ENCODE measurements around the gene NFIA.

Gene NFIA

DNA sequence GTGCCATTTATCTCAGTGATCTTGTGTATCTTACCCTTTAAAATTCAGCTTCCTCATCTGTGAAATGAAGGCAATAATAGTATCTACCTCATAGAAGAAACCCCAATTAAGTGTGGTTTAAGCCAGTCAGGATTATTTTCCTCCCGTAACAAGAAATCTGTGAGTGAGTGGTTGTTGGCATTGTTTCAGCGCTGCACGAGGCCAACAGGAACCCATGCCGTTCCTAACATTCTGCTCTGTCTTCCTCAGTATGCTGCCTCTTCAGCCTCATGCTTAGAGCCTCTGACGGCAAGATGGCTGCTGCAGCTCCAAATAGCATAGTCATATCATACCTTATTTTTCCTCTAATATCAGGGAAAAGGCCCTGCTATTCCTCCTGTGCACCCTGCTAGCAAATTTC lies 352.9 kb downstream of the NFIA start:
- Histone ChIP-seq H3K9me3 (ENCODE audit: control insufficient read depth, low read depth, low read length) (no peaks in the 10 kb centered on the region), H3K36me3 (ENCODE audit: control insufficient read depth, low read depth, low read length) (no peaks in the 10 kb centered on the region), H3K27me3 (ENCODE audit: control insufficient read depth, insufficient read depth, low read length) (no peaks in the 10 kb centered on the region), H3K4me3 (ENCODE audit: low read length) (no peak overlapping the region), H3K27ac (ENCODE audit: low read length) (no peak overlapping the region), H3K9ac (ENCODE audit: low read length) (no peak overlapping the region), H3K4me1 (ENCODE audit: control insufficient read depth, low read depth, low read length) (peaks cover 10% of the 10 kb centered on the region)

DNA sequence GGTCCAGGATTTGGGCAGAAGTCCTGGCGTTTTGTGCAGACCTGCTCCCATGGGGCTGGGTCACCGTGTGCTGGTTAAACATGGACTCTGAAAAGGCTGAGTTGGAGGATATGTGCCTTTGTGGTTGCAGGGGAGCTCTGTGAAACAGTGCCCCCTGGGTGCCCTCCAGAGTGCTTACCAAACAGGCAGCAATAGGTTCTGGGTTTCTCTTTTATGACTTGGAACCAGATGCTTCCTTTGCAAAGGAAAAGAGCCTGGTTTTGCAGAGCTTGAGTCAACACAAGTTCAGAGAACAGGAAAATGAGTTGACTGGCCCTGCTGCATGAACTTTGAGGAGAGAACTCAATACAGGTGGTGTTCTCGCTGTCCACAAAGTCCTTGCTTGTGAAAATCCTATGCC lies 353.7 kb downstream of the NFIA start:
- H3K36me3 ChIP-seq (ENCODE audit: control insufficient read depth, low read depth, low read length): no peaks in the 10 kb centered on the region
- no peak overlapping the region for H3K4me3 ChIP-seq (ENCODE audit: low read length)
- H3K27me3 ChIP-seq (ENCODE audit: control insufficient read depth, insufficient read depth, low read length): no peaks in the 10 kb centered on the region
- no peak overlapping the region for H3K9ac ChIP-seq (ENCODE audit: low read length)
- peaks cover 10% of the 10 kb centered on the region for H3K4me1 ChIP-seq (ENCODE audit: control insufficient read depth, low read depth, low read length)
- H3K9me3 ChIP-seq (ENCODE audit: control insufficient read depth, low read depth, low read length): no peaks in the 10 kb centered on the region
- H3K27ac ChIP-seq (ENCODE audit: low read length): no peak overlapping the region

DNA sequence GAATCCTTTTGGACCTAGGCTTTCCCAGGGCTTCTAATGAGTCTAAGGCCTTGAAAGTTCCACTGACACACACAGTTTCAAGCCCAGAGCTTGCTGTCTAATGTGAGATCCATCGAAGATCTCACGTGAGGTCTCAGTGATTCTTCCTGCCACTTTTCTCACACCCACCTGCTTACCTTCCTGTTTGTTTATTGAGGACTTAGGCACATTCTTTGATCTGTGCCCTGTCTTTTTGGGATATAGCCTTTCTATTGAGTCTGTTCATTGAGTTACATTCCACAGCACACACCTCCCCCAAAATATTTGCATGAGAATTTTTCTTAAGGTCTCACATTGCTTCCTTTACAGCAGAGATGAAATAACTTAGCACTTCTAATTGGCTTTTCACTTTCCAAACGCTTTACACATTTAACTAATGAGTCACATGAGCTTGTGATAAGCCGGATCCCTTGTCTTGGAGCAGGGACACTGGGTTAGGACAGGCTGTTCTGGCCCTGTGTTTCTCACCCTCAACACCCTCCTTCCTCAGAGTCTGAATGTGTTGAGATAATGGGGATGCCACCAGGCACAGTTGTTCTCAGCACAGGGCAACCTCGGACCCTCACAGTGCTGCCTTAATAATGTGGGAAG lies 354.2 kb downstream of the NFIA start:
- H3K36me3 ChIP-seq (ENCODE audit: control insufficient read depth, low read depth, low read length): no peaks in the 10 kb centered on the region
- no peaks in the 10 kb centered on the region for H3K27me3 ChIP-seq (ENCODE audit: control insufficient read depth, insufficient read depth, low read length)
- H3K4me3 ChIP-seq (ENCODE audit: low read length): no peak overlapping the region
- H3K4me1 ChIP-seq (ENCODE audit: control insufficient read depth, low read depth, low read length): peaks cover 10% of the 10 kb centered on the region
- H3K9me3 ChIP-seq (ENCODE audit: control insufficient read depth, low read depth, low read length): no peaks in the 10 kb centered on the region
- no peak overlapping the region for H3K9ac ChIP-seq (ENCODE audit: low read length)
- H3K27ac ChIP-seq (ENCODE audit: low read length): no peak overlapping the region

DNA sequence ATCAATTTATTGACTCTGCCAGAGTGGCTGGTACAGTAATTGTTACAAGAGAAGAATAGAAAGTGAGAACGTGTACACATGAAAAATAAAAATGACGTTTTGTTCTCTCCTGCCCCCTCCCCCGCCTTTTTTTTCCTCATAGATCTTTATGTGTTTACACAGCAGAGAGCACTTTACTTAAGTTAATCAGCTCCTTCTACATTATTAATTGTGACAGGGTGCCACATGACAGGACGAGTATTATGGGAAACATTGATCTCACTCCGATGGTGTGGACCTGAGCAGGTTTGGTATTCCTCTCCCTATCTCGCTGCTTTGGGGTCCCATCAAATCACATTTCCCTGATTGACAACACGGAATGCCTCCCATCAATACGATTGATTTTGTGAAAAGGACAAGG lies 356.9 kb downstream of the NFIA start:
- Histone ChIP-seq H3K36me3 (ENCODE audit: control insufficient read depth, low read depth, low read length) (no peaks in the 10 kb centered on the region), H3K27ac (ENCODE audit: low read length) (no peak overlapping the region)

DNA sequence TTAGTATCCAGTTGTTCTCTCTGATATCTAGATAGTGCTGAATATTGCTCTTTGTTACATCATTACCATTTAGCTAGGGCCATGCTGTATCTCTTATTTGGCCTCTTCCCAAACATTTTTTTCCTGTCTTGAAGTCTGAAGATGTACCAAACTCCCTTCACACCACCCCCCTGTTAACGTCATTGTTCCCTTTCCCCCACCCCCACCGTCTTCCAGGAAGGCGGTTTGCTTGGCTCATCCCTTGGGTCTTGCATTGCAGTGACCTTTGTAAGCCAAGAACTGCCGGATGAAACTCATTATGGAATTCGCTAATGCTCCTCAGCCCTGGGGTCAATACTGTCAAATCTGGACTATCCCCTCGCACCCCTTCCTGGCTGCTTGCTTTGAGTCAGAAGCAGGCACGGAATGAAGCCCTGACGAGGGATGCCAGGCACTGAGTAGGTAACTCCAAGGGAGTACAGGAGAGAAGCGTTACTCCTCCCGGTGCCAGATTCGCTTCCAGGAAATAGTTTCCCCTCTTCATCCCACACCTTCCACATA lies 359.4 kb downstream of the NFIA start:
- H3K27ac ChIP-seq (ENCODE audit: low read length): no peak overlapping the region
- no peaks in the 10 kb centered on the region for H3K9me3 ChIP-seq (ENCODE audit: control insufficient read depth, low read depth, low read length)
- H3K4me3 ChIP-seq (ENCODE audit: low read length): no peak overlapping the region
- H3K9ac ChIP-seq (ENCODE audit: low read length): no peak overlapping the region
- H3K27me3 ChIP-seq (ENCODE audit: control insufficient read depth, insufficient read depth, low read length): no peaks in the 10 kb centered on the region
- H3K4me1 ChIP-seq (ENCODE audit: control insufficient read depth, low read depth, low read length): peaks cover 14% of the 10 kb centered on the region
- H3K36me3 ChIP-seq (ENCODE audit: control insufficient read depth, low read depth, low read length): no peaks in the 10 kb centered on the region

More for the DNA sequence above, 356.9 kb downstream of the NFIA start:
- H3K9me3 ChIP-seq (ENCODE audit: control insufficient read depth, low read depth, low read length): no peaks in the 10 kb centered on the region
- no peak overlapping the region for H3K9ac ChIP-seq (ENCODE audit: low read length)
- no peaks in the 10 kb centered on the region for H3K27me3 ChIP-seq (ENCODE audit: control insufficient read depth, insufficient read depth, low read length)
- no peak overlapping the region for H3K4me3 ChIP-seq (ENCODE audit: low read length)
- H3K4me1 ChIP-seq (ENCODE audit: control insufficient read depth, low read depth, low read length): peaks cover 21% of the 10 kb centered on the region

DNA sequence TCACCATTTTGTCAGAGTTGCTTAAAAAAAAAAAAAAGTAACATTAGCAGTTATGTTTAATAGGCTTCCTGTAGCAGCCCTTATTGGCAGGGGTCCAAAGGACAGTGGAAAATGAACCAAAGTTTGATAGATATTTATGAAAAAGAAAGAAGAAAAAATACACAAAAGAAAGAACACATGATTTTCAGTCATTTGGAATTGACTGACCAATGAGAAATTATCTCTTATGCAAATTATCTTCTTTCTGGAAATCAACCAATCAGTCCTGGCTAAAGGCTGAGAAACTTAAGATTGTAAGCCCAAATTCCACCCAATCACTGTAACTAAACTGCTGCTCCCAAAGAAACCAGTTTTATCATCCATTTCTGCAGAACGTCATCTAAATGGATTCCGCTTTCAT lies 360.2 kb downstream of the NFIA start:
- no peak overlapping the region for H3K9ac ChIP-seq (ENCODE audit: low read length)
- no peak overlapping the region for H3K4me3 ChIP-seq (ENCODE audit: low read length)
- H3K27me3 ChIP-seq (ENCODE audit: control insufficient read depth, insufficient read depth, low read length): no peaks in the 10 kb centered on the region
- no peaks in the 10 kb centered on the region for H3K36me3 ChIP-seq (ENCODE audit: control insufficient read depth, low read depth, low read length)
- no peak overlapping the region for H3K27ac ChIP-seq (ENCODE audit: low read length)
- peaks cover 12% of the 10 kb centered on the region for H3K4me1 ChIP-seq (ENCODE audit: control insufficient read depth, low read depth, low read length)
- no peaks in the 10 kb centered on the region for H3K9me3 ChIP-seq (ENCODE audit: control insufficient read depth, low read depth, low read length)

DNA sequence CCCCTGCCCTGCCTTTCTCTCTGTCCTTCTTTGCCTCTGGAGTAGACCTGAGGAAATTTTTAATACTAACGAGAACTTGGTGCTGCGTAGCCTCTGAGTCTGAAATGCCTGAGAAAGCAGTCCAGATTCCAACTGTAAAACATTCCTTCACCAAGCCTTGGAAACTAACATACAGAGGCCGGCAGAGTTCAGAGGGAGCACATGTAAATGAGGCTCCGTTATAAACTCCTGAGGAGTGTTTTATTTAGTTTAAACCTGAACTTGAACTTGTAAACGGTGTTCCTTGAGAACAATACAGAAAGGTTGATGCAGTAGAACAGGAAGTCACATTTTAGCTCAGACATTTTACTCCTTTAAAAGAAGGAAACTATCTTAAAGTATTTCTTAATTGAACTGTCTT lies 361.9 kb downstream of the NFIA start:
- Histone ChIP-seq H3K27me3 (ENCODE audit: control insufficient read depth, insufficient read depth, low read length) (no peaks in the 10 kb centered on the region), H3K36me3 (ENCODE audit: control insufficient read depth, low read depth, low read length) (no peaks in the 10 kb centered on the region), H3K4me3 (ENCODE audit: low read length) (no peak overlapping the region), H3K27ac (ENCODE audit: low read length) (no peak overlapping the region), H3K9ac (ENCODE audit: low read length) (no peak overlapping the region), H3K4me1 (ENCODE audit: control insufficient read depth, low read depth, low read length) (peaks cover 12% of the 10 kb centered on the region), H3K9me3 (ENCODE audit: control insufficient read depth, low read depth, low read length) (no peaks in the 10 kb centered on the region)

DNA sequence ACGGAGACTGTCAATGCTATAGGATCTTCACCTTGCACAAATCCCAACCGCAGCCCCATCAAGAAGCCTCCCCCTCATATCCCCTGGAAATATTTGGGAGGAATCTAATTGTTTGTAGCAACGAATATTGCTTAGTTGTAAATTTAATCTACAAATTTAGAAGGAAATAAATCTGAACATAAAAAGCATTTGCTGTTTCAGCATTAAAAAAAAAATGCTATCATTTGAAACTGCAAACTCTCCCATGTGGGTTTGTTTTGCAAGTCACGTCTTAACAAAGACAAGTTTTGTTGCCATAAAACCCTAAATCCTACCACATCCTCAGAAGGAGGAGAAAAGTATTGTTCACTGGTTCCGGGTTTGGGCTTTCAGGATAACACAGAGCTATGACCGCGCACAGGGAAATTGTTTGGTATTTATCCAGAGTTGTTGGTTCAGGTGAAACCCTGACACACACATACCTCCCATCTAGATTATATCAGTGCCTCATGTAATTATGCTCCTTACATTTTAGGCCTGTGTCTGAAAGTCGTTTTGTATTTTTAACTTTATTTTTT lies 363.0 kb downstream of the NFIA start:
- Histone ChIP-seq H3K9me3 (ENCODE audit: control insufficient read depth, low read depth, low read length) (no peaks in the 10 kb centered on the region), H3K27ac (ENCODE audit: low read length) (no peak overlapping the region), H3K4me3 (ENCODE audit: low read length) (no peak overlapping the region), H3K4me1 (ENCODE audit: control insufficient read depth, low read depth, low read length) (peaks cover 12% of the 10 kb centered on the region), H3K36me3 (ENCODE audit: control insufficient read depth, low read depth, low read length) (no peaks in the 10 kb centered on the region), H3K27me3 (ENCODE audit: control insufficient read depth, insufficient read depth, low read length) (no peaks in the 10 kb centered on the region), H3K9ac (ENCODE audit: low read length) (no peak overlapping the region)

DNA sequence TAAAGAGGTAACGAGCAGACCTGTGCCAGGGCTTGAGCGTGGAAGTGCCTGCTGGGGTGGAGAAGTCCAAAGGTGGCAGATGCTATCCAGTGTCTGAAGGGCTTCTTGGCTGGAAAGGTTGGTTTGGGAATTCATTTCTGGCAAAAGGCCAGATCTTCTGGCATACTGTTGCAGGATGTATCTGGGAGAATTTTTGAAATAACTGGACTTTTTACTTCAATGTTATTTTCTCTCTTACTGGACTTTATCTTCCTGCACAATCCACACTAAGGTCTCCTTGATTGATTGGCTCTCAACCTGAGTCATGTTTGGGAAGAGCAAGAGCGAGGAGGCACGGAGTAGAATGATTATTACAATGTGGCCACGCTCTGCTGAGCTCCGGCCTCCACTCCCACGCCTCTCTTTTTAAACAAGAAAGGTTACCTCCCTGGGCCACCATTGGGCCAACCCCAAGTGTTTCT lies 364.2 kb downstream of the NFIA start:
- H3K9ac ChIP-seq (ENCODE audit: low read length): no peak overlapping the region
- no peaks in the 10 kb centered on the region for H3K9me3 ChIP-seq (ENCODE audit: control insufficient read depth, low read depth, low read length)
- peaks cover 11% of the 10 kb centered on the region for H3K4me1 ChIP-seq (ENCODE audit: control insufficient read depth, low read depth, low read length)
- no peaks in the 10 kb centered on the region for H3K36me3 ChIP-seq (ENCODE audit: control insufficient read depth, low read depth, low read length)
- no peaks in the 10 kb centered on the region for H3K27me3 ChIP-seq (ENCODE audit: control insufficient read depth, insufficient read depth, low read length)
- H3K27ac ChIP-seq (ENCODE audit: low read length): no peak overlapping the region
- H3K4me3 ChIP-seq (ENCODE audit: low read length): no peak overlapping the region

DNA sequence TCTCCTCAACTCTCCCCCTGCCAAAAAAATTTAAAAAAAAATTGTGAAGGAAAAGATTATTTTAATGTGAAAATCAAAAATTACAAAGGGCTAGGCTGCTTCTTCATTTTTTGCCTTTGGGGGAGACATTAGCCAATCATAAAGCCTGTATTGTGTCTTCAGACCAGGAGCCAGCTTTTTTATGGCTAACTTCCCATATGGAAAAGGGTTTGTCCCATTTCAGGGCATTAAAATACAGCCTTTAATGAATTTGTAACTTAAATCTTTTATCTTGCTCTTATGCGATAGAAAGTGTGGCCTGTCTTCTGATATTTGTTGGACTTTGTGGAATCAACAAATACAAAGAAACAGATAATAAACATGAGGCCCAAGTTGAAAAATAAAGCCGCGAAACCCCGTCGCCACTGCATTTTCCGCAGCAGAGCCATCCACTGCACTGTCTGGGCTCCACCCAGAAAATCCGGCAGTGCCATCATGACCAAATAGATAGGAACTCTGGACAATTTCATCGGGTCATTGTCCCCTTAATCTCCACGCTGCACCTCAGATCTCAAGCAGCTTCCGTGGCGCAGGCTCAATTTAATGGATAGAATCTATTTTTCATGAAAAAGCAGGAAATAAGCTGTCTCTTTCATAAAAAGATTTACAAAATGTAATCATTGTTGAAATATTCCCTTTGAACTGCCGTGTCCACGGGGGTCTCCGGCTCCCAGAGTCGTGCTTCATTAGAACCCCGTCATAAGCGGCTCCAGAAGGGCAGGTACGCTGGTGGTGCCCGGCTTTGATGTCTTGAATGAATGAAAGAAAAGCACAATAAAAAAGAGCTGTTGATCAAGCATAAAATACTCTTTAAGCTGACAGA lies 365.0 kb downstream of the NFIA start:
- H3K27ac ChIP-seq (ENCODE audit: low read length): no peak overlapping the region
- H3K36me3 ChIP-seq (ENCODE audit: control insufficient read depth, low read depth, low read length): no peaks in the 10 kb centered on the region
- H3K4me3 ChIP-seq (ENCODE audit: low read length): no peak overlapping the region
- H3K9me3 ChIP-seq (ENCODE audit: control insufficient read depth, low read depth, low read length): no peaks in the 10 kb centered on the region
- peaks cover 4% of the 10 kb centered on the region for H3K4me1 ChIP-seq (ENCODE audit: control insufficient read depth, low read depth, low read length)
- no peaks in the 10 kb centered on the region for H3K27me3 ChIP-seq (ENCODE audit: control insufficient read depth, insufficient read depth, low read length)
- no peak overlapping the region for H3K9ac ChIP-seq (ENCODE audit: low read length)

DNA sequence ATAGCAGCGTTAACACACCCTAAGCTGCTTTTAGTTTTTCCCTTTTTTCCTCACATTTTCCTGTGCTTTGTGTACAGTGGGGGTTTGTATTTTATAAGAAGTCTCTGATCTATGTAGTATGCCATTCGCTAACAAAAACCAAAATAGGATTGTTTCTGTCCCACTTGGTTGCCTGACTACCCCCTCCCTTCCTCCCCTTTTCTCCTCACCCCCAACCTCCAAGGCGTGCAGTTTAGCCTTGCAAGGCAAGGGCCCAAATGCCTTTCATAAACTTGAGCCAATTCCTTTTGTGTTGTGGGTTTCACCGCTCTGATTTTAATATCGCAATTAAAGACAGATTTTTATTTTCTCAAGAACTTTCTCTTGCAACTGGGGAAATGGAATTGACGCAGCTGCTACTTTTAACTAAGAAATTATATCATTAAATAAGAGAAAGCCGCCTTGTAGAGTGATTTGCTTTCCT lies 365.6 kb downstream of the NFIA start:
- Histone ChIP-seq H3K27me3 (ENCODE audit: control insufficient read depth, insufficient read depth, low read length) (no peaks in the 10 kb centered on the region), H3K4me1 (ENCODE audit: control insufficient read depth, low read depth, low read length) (peaks cover 6% of the 10 kb centered on the region), H3K36me3 (ENCODE audit: control insufficient read depth, low read depth, low read length) (no peaks in the 10 kb centered on the region), H3K9ac (ENCODE audit: low read length) (no peak overlapping the region), H3K4me3 (ENCODE audit: low read length) (no peak overlapping the region), H3K9me3 (ENCODE audit: control insufficient read depth, low read depth, low read length) (no peaks in the 10 kb centered on the region), H3K27ac (ENCODE audit: low read length) (no peak overlapping the region)
